Measurements from ENCODE around the gene KIF4B.
"Not testable (repeated sequence)": the region's sequence is repeated elsewhere in the genome, so short reads cannot be mapped to it uniquely, and the experiment has no call there.

- TF ChIP-seq, protein P1, sequence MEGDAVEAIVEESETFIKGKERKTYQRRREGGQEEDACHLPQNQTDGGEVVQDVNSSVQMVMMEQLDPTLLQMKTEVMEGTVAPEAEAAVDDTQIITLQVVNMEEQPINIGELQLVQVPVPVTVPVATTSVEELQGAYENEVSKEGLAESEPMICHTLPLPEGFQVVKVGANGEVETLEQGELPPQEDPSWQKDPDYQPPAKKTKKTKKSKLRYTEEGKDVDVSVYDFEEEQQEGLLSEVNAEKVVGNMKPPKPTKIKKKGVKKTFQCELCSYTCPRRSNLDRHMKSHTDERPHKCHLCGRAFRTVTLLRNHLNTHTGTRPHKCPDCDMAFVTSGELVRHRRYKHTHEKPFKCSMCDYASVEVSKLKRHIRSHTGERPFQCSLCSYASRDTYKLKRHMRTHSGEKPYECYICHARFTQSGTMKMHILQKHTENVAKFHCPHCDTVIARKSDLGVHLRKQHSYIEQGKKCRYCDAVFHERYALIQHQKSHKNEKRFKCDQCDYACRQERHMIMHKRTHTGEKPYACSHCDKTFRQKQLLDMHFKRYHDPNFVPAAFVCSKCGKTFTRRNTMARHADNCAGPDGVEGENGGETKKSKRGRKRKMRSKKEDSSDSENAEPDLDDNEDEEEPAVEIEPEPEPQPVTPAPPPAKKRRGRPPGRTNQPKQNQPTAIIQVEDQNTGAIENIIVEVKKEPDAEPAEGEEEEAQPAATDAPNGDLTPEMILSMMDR (IDR thresholded peaks at IDR 0.05), result not testable (repeated sequence)
- not testable (repeated sequence) for TF ChIP-seq POLR2A (IDR thresholded peaks at IDR 0.05)
Measured at GRCh38 chr5:154976082-154976481, 37.5 kb upstream of the KIF4B start.
